ENCODE data around the gene TXNRD3.
"Not testable (repeated sequence)": the region's sequence is repeated elsewhere in the genome, so short reads cannot be mapped to it uniquely, and the experiment has no call there.

TXNRD3 gene

DNA sequence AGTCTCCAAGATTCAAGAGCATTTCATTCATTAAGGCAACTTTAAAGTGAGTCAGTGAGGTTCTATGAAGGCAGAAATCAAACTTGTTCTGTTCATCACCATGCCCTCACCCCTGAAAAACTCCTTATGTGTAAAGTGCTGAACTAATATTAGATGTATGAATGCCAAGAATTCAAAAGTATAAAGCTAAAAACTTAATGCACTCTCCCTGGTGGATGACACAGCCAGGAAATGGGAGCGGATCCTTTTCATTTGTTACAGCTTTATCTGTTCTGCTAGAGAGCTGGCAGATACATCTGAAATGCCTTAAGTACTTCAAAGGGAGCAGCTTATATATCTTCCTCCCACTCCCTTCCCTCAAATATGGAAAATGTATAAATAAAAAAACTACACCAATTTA, 8.2 kb downstream of the TXNRD3 start:
- no peak for DNase-seq (ENCODE audit: low read depth in 2 of 2)

GRCh38 chr3:126644615-126645014, 10.3 kb downstream of the TXNRD3 start:
- DNase-seq (ENCODE audit: low read depth in 2 of 2): no peak

- DNase-seq (ENCODE audit: low read depth in 2 of 2): no peak
Measured at GRCh38 chr3:126638790-126639189, 16.1 kb downstream of the TXNRD3 start.

DNA sequence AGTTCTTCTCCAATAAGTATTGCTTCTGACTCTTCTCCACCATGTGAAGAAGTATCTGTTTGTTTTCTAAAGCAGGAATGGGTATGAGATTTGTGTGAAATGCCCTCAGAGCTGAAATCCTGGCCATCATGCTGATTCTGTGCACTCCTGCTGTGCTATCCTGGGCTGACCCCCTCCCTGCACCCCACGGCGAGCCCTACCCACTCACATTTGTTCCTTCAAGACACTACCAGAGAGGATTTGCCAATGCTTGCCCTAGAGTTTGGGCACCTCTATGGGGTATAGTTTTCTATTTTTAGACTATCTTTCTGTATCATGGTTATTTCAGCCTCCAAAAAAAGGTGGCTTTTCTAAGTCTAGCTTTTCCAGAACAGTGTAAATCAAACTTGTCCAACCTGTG, 18.5 kb downstream of the TXNRD3 start:
- no peak for DNase-seq (ENCODE audit: low read depth in 2 of 2)

GRCh38 chr3:126634803-126635202, 20.1 kb downstream of the TXNRD3 start:
- DNase-seq (ENCODE audit: low read depth in 2 of 2): no peak

DNA sequence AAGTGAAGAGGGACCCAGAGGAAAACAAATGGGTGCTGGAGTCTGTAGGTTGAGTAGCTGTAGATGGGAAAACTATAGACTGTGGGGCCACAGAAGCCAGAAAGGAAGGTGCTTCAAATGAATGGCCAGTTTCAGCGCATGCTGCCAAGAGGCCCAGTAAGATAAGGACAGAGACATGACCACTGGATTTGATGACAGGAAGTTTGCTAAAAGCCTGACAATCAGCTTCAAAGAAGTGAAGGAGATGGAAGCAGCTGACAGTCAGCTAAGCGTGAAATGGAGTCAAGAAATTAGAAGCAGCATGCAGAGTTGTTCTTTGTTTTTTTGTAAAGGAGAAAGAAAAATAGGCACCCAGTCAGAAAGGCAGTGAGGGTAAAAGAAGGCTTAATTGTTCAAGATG, 24.9 kb downstream of the TXNRD3 start:
- DNase-seq (ENCODE audit: low read depth in 2 of 2): no peak

- DNase-seq (ENCODE audit: low read depth in 2 of 2): not testable (repeated sequence)
Measured at GRCh38 chr3:126625735-126626134, 29.2 kb downstream of the TXNRD3 start.

DNA sequence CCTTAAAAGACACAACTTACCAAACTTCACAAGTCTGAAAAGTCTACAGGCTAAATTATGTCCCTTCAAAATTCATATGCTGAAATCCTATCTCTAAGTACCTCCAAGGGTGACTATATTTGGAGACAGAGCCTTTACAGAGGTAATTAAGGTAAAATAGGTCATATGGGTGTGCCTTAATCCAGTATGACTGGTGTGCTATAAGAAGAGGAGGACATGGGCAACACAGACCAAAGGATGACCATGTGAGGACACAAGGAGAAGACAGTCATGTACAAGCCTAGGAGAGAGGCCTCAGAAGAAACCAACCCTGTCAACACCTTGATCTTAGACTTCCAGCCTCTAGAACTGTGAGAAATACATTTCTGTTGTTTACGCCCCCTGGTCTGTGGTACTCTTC, 32.2 kb downstream of the TXNRD3 start:
- DNase-seq (ENCODE audit: low read depth in 2 of 2): no peak

GRCh38 chr3:126621627-126622345, 33.1 kb downstream of the TXNRD3 start:
- no peak for DNase-seq (ENCODE audit: low read depth in 2 of 2)

DNA sequence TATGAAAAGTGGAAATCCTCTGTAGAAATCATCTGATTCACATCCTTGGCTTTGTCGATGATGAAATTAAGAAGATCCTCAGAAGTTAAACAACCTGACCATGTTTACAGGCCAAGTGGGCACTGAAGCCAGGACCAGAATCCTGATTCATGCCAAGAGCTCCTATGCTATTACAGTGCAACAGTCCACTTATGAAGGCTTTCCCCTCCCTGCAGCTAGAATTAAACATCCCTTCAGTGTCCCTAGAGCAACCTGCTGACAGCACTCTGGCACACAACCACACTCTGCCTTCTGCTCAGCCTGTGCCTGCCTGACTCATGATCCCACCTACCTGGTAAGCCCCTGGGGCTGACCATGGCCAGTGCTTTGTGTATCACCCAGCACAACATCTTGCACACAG, 33.8 kb downstream of the TXNRD3 start:
- no peak for DNase-seq (ENCODE audit: low read depth in 2 of 2)

GRCh38 chr3:126620738-126621137, 34.2 kb downstream of the TXNRD3 start:
- no peak for DNase-seq (ENCODE audit: low read depth in 2 of 2)

DNA sequence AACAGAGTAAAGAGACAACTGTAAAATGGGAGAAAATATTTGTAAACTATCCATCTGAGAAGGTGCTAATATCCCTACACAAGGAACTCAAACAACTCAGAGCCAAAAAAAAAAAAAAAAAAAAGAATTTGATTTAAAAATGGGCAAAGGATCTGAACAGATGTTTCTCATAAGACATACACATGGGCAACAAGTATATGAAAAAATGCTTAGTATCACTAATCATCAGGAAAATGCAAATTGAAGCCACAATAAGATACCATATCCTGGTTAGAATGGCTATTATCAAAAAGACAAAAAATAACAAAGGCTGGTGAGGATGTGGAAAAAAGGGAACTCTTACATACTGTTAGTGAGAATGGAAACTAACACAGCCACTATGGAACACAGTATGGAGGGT, 36.2 kb downstream of the TXNRD3 start:
- DNase-seq (ENCODE audit: low read depth in 2 of 2): no peak

GRCh38 chr3:126618021-126618420, 36.9 kb downstream of the TXNRD3 start:
- DNase-seq (ENCODE audit: low read depth in 2 of 2): no peak

GRCh38 chr3:126617571-126617970, 37.4 kb downstream of the TXNRD3 start:
- DNase-seq (ENCODE audit: low read depth in 2 of 2): no peak

- DNase-seq (ENCODE audit: low read depth in 2 of 2): no peak
Measured at GRCh38 chr3:126616931-126617330, 38.0 kb downstream of the TXNRD3 start.

DNA sequence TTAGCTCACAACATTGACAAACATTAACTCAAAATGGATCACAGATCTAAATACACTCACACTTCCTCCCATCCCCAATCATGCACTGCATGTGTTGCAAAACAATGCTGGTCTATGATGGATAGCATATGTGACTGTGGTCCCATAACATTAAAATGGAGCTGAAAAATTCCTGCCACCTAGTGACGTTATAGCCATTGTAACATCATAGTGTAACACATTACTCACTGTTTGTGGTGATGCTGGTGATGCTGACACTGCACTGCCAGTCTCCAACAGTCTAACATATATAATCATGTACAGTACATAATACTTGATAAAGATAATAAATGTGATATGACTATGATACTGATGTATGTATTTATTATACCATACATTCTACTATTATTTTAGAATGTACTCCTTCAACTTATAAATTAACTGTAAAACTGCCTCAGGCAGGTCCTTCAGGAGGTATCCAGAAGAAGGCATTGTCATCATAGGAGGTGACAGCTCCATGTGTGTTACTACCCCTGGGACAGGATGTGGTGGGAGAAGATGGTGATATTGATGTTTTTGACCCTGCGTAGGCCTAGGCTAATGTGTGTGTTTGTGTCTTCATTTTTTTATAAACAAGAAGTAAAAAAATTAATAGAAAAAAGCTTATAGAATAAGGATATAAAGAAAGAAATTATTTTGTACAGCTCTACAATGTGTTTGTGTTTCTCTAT, 41.3 kb downstream of the TXNRD3 start:
- DNase-seq (ENCODE audit: low read depth in 2 of 2): no peak

DNA sequence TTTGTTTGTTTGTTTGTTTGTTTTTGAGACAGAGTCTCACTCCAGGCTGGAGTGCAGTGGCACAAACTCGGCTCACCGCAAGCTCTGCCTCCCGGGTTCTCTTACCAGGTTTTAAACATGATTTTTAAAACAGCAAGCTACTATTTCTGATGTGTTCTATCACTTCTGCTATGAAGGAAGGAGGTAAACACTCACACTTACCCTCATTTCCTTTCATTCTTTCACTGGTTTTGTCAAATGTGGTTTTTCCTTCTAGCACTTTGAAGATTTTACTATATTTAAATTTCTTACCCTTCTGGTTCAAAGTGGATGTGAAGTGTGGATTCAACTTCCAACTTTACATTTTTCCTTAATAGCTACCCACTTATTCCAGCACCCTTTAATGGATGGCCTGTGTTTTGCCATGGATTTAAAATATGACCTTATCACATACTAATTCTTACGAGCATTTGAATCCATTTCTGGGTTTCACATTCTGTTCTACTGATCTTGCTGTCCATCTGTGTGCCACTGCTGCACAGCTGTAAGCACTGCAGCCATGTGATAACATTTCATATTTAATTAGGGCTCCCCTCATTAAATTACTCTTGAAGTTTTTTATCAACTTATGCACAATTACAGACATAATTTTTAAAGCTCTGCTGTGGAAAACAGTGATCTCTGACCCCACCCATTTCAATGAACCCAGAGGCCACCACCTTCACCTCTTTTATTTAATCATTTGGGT, 42.3 kb downstream of the TXNRD3 start:
- DNase-seq (ENCODE audit: low read depth in 2 of 2): no peak

GRCh38 chr3:126609909-126610308, 45.0 kb downstream of the TXNRD3 start:
- DNase-seq (ENCODE audit: low read depth in 2 of 2): no peak

- DNase-seq (ENCODE audit: low read depth in 2 of 2): peak; percentile 8 to 19
Measured at GRCh38 chr3:126607214-126607908, 47.6 kb downstream of the TXNRD3 start.

GRCh38 chr3:126606001-126606400, 48.9 kb downstream of the TXNRD3 start:
- DNase-seq (ENCODE audit: low read depth in 2 of 2): no peak

GRCh38 chr3:126604691-126605090, 50.2 kb downstream of the TXNRD3 start:
- no peak for DNase-seq (ENCODE audit: low read depth in 2 of 2)

DNA sequence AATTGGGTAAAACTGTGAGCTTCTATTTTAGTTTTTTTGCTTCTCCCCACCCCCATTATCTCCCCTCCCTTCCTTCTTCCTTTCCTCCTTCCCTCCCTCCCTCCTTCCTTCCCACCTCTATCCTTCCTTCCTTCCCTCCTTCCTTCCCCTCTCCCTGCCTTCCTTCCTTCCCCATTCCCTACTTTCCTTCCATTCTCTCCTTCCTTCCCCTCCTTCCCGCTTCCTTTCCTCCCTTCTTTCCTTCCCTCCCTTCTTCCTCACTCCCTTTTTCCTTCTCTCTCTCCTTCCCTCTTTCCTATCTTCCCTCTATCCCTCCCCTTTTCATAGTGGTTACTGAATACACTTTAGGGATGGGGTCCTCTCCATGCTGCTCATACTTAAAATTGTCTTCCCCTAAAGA, 55.8 kb downstream of the TXNRD3 start:
- no peak for DNase-seq (ENCODE audit: low read depth in 2 of 2)
